ENCODE measurements around the gene HS6ST3.

DNA sequence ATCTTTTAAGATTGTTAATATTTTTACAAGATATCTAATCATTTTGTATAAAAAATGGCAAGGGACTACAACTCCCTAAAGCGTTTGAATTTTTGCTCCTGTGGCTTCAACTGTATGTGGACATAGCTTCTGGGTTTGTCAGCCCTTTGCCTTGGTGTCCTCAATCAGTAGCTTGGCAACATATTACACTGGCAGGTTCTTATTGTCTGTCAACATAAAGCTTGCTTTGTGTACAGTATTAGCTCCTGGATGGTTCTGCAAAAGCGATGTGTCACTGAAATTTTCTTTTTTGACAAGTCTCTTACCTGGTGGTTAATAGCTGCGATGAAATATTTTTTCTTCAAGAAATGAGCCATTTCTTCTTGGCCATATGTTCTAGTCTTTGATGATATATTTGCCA lies 190.0 kb downstream of the HS6ST3 start:
- TF ChIP-seq, protein P1, sequence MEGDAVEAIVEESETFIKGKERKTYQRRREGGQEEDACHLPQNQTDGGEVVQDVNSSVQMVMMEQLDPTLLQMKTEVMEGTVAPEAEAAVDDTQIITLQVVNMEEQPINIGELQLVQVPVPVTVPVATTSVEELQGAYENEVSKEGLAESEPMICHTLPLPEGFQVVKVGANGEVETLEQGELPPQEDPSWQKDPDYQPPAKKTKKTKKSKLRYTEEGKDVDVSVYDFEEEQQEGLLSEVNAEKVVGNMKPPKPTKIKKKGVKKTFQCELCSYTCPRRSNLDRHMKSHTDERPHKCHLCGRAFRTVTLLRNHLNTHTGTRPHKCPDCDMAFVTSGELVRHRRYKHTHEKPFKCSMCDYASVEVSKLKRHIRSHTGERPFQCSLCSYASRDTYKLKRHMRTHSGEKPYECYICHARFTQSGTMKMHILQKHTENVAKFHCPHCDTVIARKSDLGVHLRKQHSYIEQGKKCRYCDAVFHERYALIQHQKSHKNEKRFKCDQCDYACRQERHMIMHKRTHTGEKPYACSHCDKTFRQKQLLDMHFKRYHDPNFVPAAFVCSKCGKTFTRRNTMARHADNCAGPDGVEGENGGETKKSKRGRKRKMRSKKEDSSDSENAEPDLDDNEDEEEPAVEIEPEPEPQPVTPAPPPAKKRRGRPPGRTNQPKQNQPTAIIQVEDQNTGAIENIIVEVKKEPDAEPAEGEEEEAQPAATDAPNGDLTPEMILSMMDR (conservative IDR thresholded peaks at IDR 0.05; ENCODE audit: low read depth, low read length): no peak
- TF ChIP-seq EZH2 (IDR thresholded peaks at IDR 0.05; ENCODE audit: low read length, unreplicated experiment): no peak
- no peak for TF ChIP-seq EZH2phosphoT487 (IDR thresholded peaks at IDR 0.05; ENCODE audit: borderline replicate concordance, low read length)

Measured in PC-3 (cell line).